AG20443 (cell line): ENCODE data around the gene BMP10.

Source experiments
- DNase-seq: peaks from one replicate; pipeline ENCODE4 v3.0.0; 2012; ENCODE audit warnings: low spot score, mixed read lengths

Gene BMP10

DNA sequence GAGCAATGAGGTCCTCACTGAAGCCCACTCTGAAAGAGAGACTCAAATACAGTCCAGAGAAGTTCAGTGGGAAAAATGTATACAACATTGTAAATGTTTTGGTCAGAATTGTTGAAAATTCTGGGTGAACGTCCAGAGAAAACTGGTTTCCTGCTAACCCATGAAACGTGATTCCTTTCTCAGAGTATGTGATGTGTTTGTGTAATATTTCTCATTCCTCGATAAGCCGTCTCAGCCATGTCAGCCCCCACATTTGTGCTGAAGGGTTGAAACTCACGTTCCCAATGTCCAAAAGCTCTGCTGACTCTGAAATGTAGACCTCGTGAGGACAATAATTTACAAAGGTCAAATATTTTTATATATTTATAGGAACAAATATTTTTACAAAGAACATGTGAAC, 51.6 kb downstream of the BMP10 start:
- DNase-seq: no peak

DNA sequence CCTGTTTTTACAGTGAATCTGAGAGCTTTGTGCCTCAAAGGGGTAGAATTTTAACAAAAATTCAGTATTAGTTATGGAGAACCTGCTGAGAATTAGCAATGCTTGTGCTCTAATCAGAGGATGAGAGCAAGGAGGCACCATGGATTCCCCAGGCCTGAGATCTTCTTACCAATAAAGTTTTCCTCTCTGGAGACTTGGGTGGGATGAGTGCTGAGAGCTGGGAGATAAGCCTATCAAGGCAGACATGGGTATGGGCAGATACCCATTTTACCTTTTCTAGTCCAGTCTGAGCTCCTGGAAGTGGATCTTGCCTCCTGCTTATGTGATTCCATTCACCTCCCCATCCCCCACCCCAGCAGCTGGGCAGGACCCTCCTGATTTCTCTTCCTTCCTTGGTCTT, 53.9 kb downstream of the BMP10 start:
- DNase-seq: no peak
